Measurements from ENCODE around the gene HDAC5.
"Not testable (repeated sequence)": the region's sequence is repeated elsewhere in the genome, so short reads cannot be mapped to it uniquely, and the experiment has no call there.

Gene HDAC5

DNA sequence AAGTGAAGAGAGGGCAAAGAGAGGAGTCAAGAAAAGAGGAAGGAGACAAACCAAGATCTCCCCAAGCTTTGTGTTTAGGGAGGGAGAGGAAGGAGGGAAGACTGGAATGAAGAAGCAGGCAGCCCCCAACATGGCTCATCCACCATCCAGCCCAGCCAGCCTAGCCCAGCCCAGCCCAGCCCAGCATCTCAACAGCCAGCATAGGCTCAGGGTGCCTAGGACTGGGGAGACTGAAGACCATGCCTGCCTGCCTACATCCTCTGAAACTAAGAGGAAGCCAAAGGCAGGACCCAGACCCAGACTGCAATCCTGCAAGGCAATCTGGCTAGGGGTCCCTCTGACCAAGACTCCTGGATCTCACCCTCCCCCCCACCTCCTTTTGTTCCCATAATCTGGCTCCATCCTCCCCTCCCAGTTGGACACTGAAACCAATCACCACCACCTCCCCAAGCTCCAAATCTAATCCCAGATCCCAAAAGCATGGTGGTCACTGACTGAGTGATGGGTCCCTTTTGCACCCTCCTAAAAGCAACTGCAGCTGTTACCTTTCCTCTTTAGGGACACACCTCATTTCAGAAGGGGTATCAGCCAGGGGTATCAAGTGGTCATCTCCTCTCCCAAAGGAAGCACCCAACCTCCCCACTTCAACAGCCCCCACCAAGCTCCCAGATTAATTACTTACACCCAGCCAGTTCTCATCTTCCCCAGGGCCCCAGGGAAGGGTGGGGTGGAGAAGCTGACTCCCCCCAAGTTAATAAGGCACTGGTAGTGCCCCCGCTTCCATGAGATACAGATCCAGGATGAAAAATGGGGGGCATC, 1.2 kb downstream of the HDAC5 start:
- no peaks in the 10 kb centered on the region for H3K4me1 ChIP-seq (ENCODE audit: insufficient read depth, poor library complexity, severe bottlenecking)

GRCh38 chr17:44120851-44121605, 2.4 kb downstream of the HDAC5 start:
- H3K27ac ChIP-seq (ENCODE audit: poor library complexity, severe bottlenecking): no peak overlapping the region
- no peaks in the 10 kb centered on the region for H3K4me1 ChIP-seq (ENCODE audit: insufficient read depth, poor library complexity, severe bottlenecking)
- DNase-seq (ENCODE audit: low spot score) (no peak), ATAC-seq (ENCODE audit: low read depth) (no peak)
- no peak overlapping the region for H3K4me3 ChIP-seq (ENCODE audit: severe bottlenecking)
- no peaks in the 10 kb centered on the region for H3K36me3 ChIP-seq (ENCODE audit: low read depth)
- H3K27me3 ChIP-seq (ENCODE audit: insufficient read depth, poor library complexity, severe bottlenecking): no peaks in the 10 kb centered on the region
- no peaks in the 10 kb centered on the region for H3K9me3 ChIP-seq (ENCODE audit: severe bottlenecking)
- TF ChIP-seq, protein P1, sequence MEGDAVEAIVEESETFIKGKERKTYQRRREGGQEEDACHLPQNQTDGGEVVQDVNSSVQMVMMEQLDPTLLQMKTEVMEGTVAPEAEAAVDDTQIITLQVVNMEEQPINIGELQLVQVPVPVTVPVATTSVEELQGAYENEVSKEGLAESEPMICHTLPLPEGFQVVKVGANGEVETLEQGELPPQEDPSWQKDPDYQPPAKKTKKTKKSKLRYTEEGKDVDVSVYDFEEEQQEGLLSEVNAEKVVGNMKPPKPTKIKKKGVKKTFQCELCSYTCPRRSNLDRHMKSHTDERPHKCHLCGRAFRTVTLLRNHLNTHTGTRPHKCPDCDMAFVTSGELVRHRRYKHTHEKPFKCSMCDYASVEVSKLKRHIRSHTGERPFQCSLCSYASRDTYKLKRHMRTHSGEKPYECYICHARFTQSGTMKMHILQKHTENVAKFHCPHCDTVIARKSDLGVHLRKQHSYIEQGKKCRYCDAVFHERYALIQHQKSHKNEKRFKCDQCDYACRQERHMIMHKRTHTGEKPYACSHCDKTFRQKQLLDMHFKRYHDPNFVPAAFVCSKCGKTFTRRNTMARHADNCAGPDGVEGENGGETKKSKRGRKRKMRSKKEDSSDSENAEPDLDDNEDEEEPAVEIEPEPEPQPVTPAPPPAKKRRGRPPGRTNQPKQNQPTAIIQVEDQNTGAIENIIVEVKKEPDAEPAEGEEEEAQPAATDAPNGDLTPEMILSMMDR (IDR thresholded peaks at IDR 0.05; ENCODE audit: poor library complexity, severe bottlenecking): no peak

More for the DNA sequence above, 1.2 kb downstream of the HDAC5 start:
- no peaks in the 10 kb centered on the region for H3K27me3 ChIP-seq (ENCODE audit: insufficient read depth, poor library complexity, severe bottlenecking)
- H3K27ac ChIP-seq (ENCODE audit: poor library complexity, severe bottlenecking): no peak overlapping the region
- H3K9me3 ChIP-seq (ENCODE audit: severe bottlenecking): no peaks in the 10 kb centered on the region
- H3K36me3 ChIP-seq (ENCODE audit: low read depth): no peaks in the 10 kb centered on the region
- TF ChIP-seq, protein P1 (IDR thresholded peaks at IDR 0.05; ENCODE audit: poor library complexity, severe bottlenecking): no peak
- ATAC-seq (ENCODE audit: low read depth): no peak
- H3K4me3 ChIP-seq (ENCODE audit: severe bottlenecking): peak overlapping the region; percentile 95
- no peak for DNase-seq (ENCODE audit: low spot score)

GRCh38 chr17:44120281-44120680, 3.2 kb downstream of the HDAC5 start:
- not testable (repeated sequence) for H3K27me3 ChIP-seq (ENCODE audit: insufficient read depth, poor library complexity, severe bottlenecking); DNase-seq (ENCODE audit: low spot score); H3K9me3 ChIP-seq (ENCODE audit: severe bottlenecking); H3K27ac ChIP-seq (ENCODE audit: poor library complexity, severe bottlenecking); ATAC-seq (ENCODE audit: low read depth); H3K4me1 ChIP-seq (ENCODE audit: insufficient read depth, poor library complexity, severe bottlenecking); H3K36me3 ChIP-seq (ENCODE audit: low read depth); H3K4me3 ChIP-seq (ENCODE audit: severe bottlenecking)

GRCh38 chr17:44119798-44120197, 3.6 kb downstream of the HDAC5 start:
- H3K4me3 ChIP-seq (ENCODE audit: severe bottlenecking): no peak overlapping the region
- TF ChIP-seq, protein P1 (IDR thresholded peaks at IDR 0.05; ENCODE audit: poor library complexity, severe bottlenecking): no peak
- H3K9me3 ChIP-seq (ENCODE audit: severe bottlenecking): no peaks in the 10 kb centered on the region
- H3K36me3 ChIP-seq (ENCODE audit: low read depth): no peaks in the 10 kb centered on the region
- ATAC-seq (ENCODE audit: low read depth): no peak
- no peaks in the 10 kb centered on the region for H3K27me3 ChIP-seq (ENCODE audit: insufficient read depth, poor library complexity, severe bottlenecking)
- DNase-seq (ENCODE audit: low spot score): no peak
- no peak overlapping the region for H3K27ac ChIP-seq (ENCODE audit: poor library complexity, severe bottlenecking)
- H3K4me1 ChIP-seq (ENCODE audit: insufficient read depth, poor library complexity, severe bottlenecking): no peaks in the 10 kb centered on the region

DNA sequence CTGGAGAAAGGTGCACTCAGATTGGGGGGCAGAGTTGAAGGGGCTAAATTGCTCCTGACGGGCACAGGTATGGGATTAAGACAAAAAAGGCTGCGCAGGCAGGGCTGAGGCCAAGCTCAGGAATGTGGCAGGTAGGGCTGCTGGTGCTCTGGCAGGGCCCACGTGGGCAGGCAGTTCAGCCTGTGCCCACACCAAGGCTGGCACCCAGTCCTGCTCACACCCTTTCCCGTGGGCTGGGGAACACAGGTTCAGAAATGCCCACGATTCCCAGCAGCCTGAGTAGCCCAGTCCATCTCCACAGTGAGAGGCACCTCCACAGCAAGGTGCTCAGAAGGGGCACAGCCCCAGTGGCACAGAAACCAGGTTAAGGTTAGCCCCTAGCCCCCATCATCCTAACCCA, 4.4 kb downstream of the HDAC5 start:
- no peak overlapping the region for H3K4me3 ChIP-seq (ENCODE audit: severe bottlenecking)
- TF ChIP-seq, protein P1 (IDR thresholded peaks at IDR 0.05; ENCODE audit: poor library complexity, severe bottlenecking): no peak
- no peaks in the 10 kb centered on the region for H3K27me3 ChIP-seq (ENCODE audit: insufficient read depth, poor library complexity, severe bottlenecking)
- no peaks in the 10 kb centered on the region for H3K9me3 ChIP-seq (ENCODE audit: severe bottlenecking)
- H3K27ac ChIP-seq (ENCODE audit: poor library complexity, severe bottlenecking): no peak overlapping the region
- DNase-seq (ENCODE audit: low spot score): no peak
- no peak for ATAC-seq (ENCODE audit: low read depth)
- no peaks in the 10 kb centered on the region for H3K4me1 ChIP-seq (ENCODE audit: insufficient read depth, poor library complexity, severe bottlenecking)
- no peaks in the 10 kb centered on the region for H3K36me3 ChIP-seq (ENCODE audit: low read depth)

Measured in RWPE2 (cell line).